Urinary bladder (tissue), 4 donors: ENCODE measurements around the gene SLC9A1. TPM values are rescaled to one million over a fixed set of nuclear protein-coding genes. Genes with fewer than 3 reads are reported as not detected.

ENCODE experiments used
- DNase-seq: peaks from one replicate; pipeline ENCODE4 v3.0.0-alpha.2; 2015; ENCODE audit errors: extremely low spot score
- H3K27ac ChIP-seq: one replicate; pipeline ENCODE4 v1.5.1; 2013; ENCODE audit warnings: low read depth, mild to moderate bottlenecking, moderate library complexity
- H3K36me3 ChIP-seq: one replicate; pipeline ENCODE4 v1.6.1; 2013; ENCODE audit warnings: mild to moderate bottlenecking, moderate library complexity; ENCODE audit not compliant: insufficient read depth
- H3K4me1 ChIP-seq: one replicate; pipeline ENCODE4 v1.6.1; 2013; ENCODE audit warnings: mild to moderate bottlenecking, moderate library complexity; ENCODE audit not compliant: insufficient read depth
- H3K4me3 ChIP-seq: one replicate; pipeline ENCODE4 v1.5.1; 2013; ENCODE audit warnings: low read depth, low read length
- WGBS: extraction: QIAGEN DNeasy Blood & Tissue Kit; methylation state at CpG from one replicate; pipeline ENCODE4 v1.1.7; 2013; 5-methylcytosine and 5-hydroxymethylcytosine counted together
- polyA plus RNA-seq: library from polyadenylated mRNA; stranded (reverse); fragments of 200-250 nt; gene quantifications from one replicate; pipeline ENCODE4 v1.2.3, GENCODE V29; 2013
- total RNA-seq: library from RNA; depleted of rRNA; stranded (reverse); fragments of >200 nt; gene quantifications from one replicate; pipeline ENCODE4 v1.2.3, GENCODE V29; 2014
- donor health status: healthy with polysubstance abuse.
- donor health status: healthy.

Gene SLC9A1
- total and polyA plus RNA-seq, 2 donors, result 9.7 to 18.3 TPM

DNA sequence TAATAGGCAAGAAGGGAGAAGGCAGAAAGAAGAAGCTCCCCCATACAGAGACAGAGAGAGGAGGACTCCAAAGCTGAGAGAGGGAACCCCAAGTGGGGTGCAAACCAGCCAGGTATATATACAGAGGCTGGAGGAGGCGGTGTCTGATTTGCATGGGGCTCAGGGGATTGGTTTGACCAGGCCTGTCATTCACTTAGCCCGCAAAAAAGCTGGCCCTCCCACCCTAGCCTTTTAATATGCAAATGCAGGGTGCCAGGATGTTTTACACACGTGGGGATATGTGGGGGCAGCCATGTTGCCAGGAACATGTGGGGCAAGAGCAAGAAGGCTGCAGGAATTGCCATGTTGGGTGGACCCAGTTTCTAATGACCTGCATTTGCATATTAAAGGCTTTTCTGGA, 105.3 kb downstream of the SLC9A1 start:
- Histone ChIP-seq H3K27ac (no peak overlapping the region), H3K4me1 (no peaks in the 10 kb centered on the region), H3K36me3 (no peaks in the 10 kb centered on the region), H3K4me3 (no peak overlapping the region)
- DNase-seq, result no peak
- WGBS, result 68% methylated on average over 3 of the region's 3 CpGs

DNA sequence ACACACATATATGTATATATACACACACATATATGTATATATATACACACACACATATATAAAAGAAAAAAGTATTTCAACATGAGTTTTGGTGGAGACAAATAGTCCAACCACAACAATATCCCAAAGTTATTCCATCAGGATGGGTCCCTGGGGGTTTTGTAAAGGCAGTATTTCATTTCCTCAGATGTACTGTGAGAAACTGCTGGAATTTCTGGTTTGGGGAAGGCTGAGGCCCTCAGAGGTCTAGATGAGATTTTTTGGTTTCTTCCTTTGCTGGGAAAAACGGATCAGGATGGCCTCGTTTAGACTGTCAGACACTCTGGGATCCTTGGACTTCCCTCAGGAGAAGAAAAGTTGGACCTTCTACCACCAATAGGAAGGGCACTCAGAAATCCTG, 105.8 kb downstream of the SLC9A1 start:
- Histone ChIP-seq H3K4me1 (no peaks in the 10 kb centered on the region), H3K4me3 (no peak overlapping the region), H3K27ac (no peak overlapping the region), H3K36me3 (no peaks in the 10 kb centered on the region)
- DNase-seq, result no peak
- 69% methylated on average over 2 of the region's 2 CpGs for WGBS

Other genes starting within 250 kb of the SLC9A1 start
- not detected for gene NR0B2, start 241.2 kb downstream of the SLC9A1 start, total RNA-seq
- not detected for gene NR0B2, start 241.2 kb downstream of the SLC9A1 start, polyA plus RNA-seq
- 9.7 TPM for gene NUDC, start 233.4 kb downstream of the SLC9A1 start, total RNA-seq
- gene NUDC, start 233.4 kb downstream of the SLC9A1 start, polyA plus RNA-seq, result 71.0 TPM
- gene KDF1, start 194.7 kb downstream of the SLC9A1 start, total RNA-seq, result 2.3 TPM
- gene KDF1, start 194.7 kb downstream of the SLC9A1 start, polyA plus RNA-seq, result 2.0 TPM
- gene TRNP1, start 161.4 kb downstream of the SLC9A1 start, total RNA-seq, result 7.1 TPM
- 31.4 TPM for gene TRNP1, start 161.4 kb downstream of the SLC9A1 start, polyA plus RNA-seq
- gene TENT5B, start 142.3 kb downstream of the SLC9A1 start, total RNA-seq, result 5.8 TPM
- 102 TPM for gene TENT5B, start 142.3 kb downstream of the SLC9A1 start, polyA plus RNA-seq
- gene WDTC1, start 79.5 kb upstream of the SLC9A1 start, total RNA-seq, result 16.5 TPM
- gene WDTC1, start 79.5 kb upstream of the SLC9A1 start, polyA plus RNA-seq, result 39.8 TPM
- gene TMEM222, start 167.0 kb upstream of the SLC9A1 start, total RNA-seq, result 12.8 TPM
- 58.4 TPM for gene TMEM222, start 167.0 kb upstream of the SLC9A1 start, polyA plus RNA-seq
- gene SYTL1, start 186.9 kb upstream of the SLC9A1 start, total RNA-seq, result 12.8 TPM
- 31.0 TPM for gene SYTL1, start 186.9 kb upstream of the SLC9A1 start, polyA plus RNA-seq
- gene MAP3K6, start 211.8 kb upstream of the SLC9A1 start, total RNA-seq, result 10.1 TPM
- 83.3 TPM for gene MAP3K6, start 211.8 kb upstream of the SLC9A1 start, polyA plus RNA-seq
- gene FCN3, start 219.7 kb upstream of the SLC9A1 start, total RNA-seq, result not detected
- gene FCN3, start 219.7 kb upstream of the SLC9A1 start, polyA plus RNA-seq, result 4.5 TPM
- not detected for gene CD164L2, start 228.2 kb upstream of the SLC9A1 start, total RNA-seq
- 0.06 TPM for gene CD164L2, start 228.2 kb upstream of the SLC9A1 start, polyA plus RNA-seq
- 0.16 TPM for gene GPR3, start 237.5 kb upstream of the SLC9A1 start, total RNA-seq
- 1.8 TPM for gene GPR3, start 237.5 kb upstream of the SLC9A1 start, polyA plus RNA-seq